HEK293 (cell line): ENCODE data around the gene TINCR.

Experiments
- CTCF ChIA-PET: fragments of 350-600 bp; formaldehyde crosslinking; extraction: SDS; loops from one replicate; lab custom pipeline; 2021; ENCODE audit warnings: antibody characterized with exemption; lab: Yijun Ruan, JAX
- POLR2A ChIA-PET: fragments of 300-600 bp; formaldehyde crosslinking; extraction: SDS; loops from one replicate; lab custom pipeline; 2020; ENCODE audit warnings: antibody characterized with exemption, inconsistent platforms; lab: Yijun Ruan, JAX
- H3K27ac ChIP-seq: fragments of 200-500 bp; sonication (Bioruptor generic); 2 replicates; pipeline ENCODE4 v1.5.1; 2014; ENCODE audit warnings: low read depth, low read length, control low read depth, inconsistent platforms; ENCODE audit errors: extremely low read depth
- H3K36me3 ChIP-seq, 2 experiments: fragments of 200-500 bp in 1 of 2; sonication (Bioruptor generic) in 1 of 2; 1 replicate in 1 of 2; 2 replicates in 1 of 2; pipeline ENCODE4 v1.5.1; 2014 to 2017; ENCODE audit warnings: inconsistent platforms in 2 of 2, low read length in 2 of 2; ENCODE audit not compliant: control insufficient read depth in 2 of 2, insufficient read depth in 1 of 2
- H3K4me1 ChIP-seq: fragments of 200-500 bp; sonication (Bioruptor generic); 2 replicates; pipeline ENCODE4 v1.5.1; 2014; ENCODE audit warnings: mild to moderate bottlenecking, low read length, inconsistent platforms; ENCODE audit not compliant: control insufficient read depth, insufficient read depth
- H3K4me3 ChIP-seq: 2 replicates; pipeline ENCODE4 v1.5.1; 2011; ENCODE audit warnings: low read depth, mild to moderate bottlenecking, control low read depth, low read length, moderate library complexity
- H3K9me3 ChIP-seq: fragments of 200-500 bp; sonication (Bioruptor generic); 2 replicates; pipeline ENCODE4 v1.5.1; 2014; ENCODE audit warnings: low read depth, low read length, inconsistent platforms; ENCODE audit not compliant: control insufficient read depth, insufficient read depth
- BCL11B ChIP-seq: fragments of 450-650 bp; formaldehyde crosslinking; IDR thresholded peaks from 2 replicates; pipeline ENCODE4 v1.5.1; 2016; ENCODE audit warnings: low read depth, missing biosample characterization, missing genetic modification characterization
- IKZF3 ChIP-seq: fragments of 450-650 bp; IDR thresholded peaks from 2 replicates; pipeline ENCODE4 v1.5.0; 2018; ENCODE audit warnings: missing biosample characterization, mild to moderate bottlenecking, missing genetic modification characterization, moderate library complexity
- MEIS1 ChIP-seq: sonication (generic); formaldehyde crosslinking; IDR thresholded peaks from 2 replicates; pipeline ENCODE4 v1.8.1; 2022; ENCODE audit warnings: missing genetic modification reagents, mild to moderate bottlenecking, borderline replicate concordance
- PRDM1 ChIP-seq: fragments of 450-650 bp; formaldehyde crosslinking; IDR thresholded peaks from 2 replicates; pipeline ENCODE4; 2016; ENCODE audit warnings: missing biosample characterization, missing genetic modification characterization
- SETDB1 ChIP-seq: IDR thresholded peaks from one replicate; pipeline ENCODE4 v1.6.1; 2017; ENCODE audit warnings: mild to moderate bottlenecking, low read length, moderate library complexity, mixed read lengths; ENCODE audit not compliant: insufficient read length
- SP2 ChIP-seq: fragments of 450-650 bp; formaldehyde crosslinking; IDR thresholded peaks from 2 replicates; pipeline ENCODE4 v1.5.1; 2016; ENCODE audit warnings: missing biosample characterization, missing genetic modification characterization
- ZBTB10 ChIP-seq: fragments of 450-650 bp; formaldehyde crosslinking; IDR thresholded peaks from 2 replicates; pipeline ENCODE4 v1.5.1; 2016; ENCODE audit warnings: missing biosample characterization, missing genetic modification characterization
- ZNF169 ChIP-seq: fragments of 450-650 bp; formaldehyde crosslinking; IDR thresholded peaks from 2 replicates; pipeline ENCODE4 v1.5.1; 2016; ENCODE audit warnings: missing biosample characterization, missing genetic modification characterization
- ZNF184 ChIP-seq: fragments of 450-650 bp; IDR thresholded peaks from 2 replicates; pipeline ENCODE4 v1.5.1; 2018; ENCODE audit warnings: missing biosample characterization, mild to moderate bottlenecking, missing genetic modification characterization
- ZNF26 ChIP-seq: fragments of 450-650 bp; formaldehyde crosslinking; IDR thresholded peaks from 2 replicates; pipeline ENCODE4 v1.5.1; 2016; ENCODE audit warnings: missing biosample characterization, missing genetic modification characterization
- ZNF335 ChIP-seq: fragments of 450-650 bp; formaldehyde crosslinking; conservative IDR thresholded peaks from 2 replicates; pipeline ENCODE4 v1.5.1; 2016; ENCODE audit warnings: missing biosample characterization, missing genetic modification characterization
- ZNF366 ChIP-seq: fragments of 450-650 bp; formaldehyde crosslinking; conservative IDR thresholded peaks from 2 replicates; pipeline ENCODE4 v1.5.1; 2016; ENCODE audit warnings: missing biosample characterization, missing genetic modification characterization
- ZNF549 ChIP-seq: fragments of 450-650 bp; IDR thresholded peaks from 2 replicates; pipeline ENCODE4 v1.5.1; 2018; ENCODE audit warnings: missing biosample characterization, missing genetic modification characterization, mild to moderate bottlenecking, inconsistent platforms, moderate library complexity
- ZNF585B ChIP-seq: fragments of 450-650 bp; formaldehyde crosslinking; IDR thresholded peaks from 2 replicates; pipeline ENCODE4 v1.5.1; 2016; ENCODE audit warnings: missing biosample characterization, missing genetic modification characterization
- ZNF623 ChIP-seq: fragments of 450-650 bp; formaldehyde crosslinking; IDR thresholded peaks from 2 replicates; pipeline ENCODE4 v1.5.1; 2016; ENCODE audit warnings: missing biosample characterization, missing genetic modification characterization
- ZNF670 ChIP-seq: fragments of 450-650 bp; formaldehyde crosslinking; IDR thresholded peaks from 2 replicates; pipeline ENCODE4 v1.5.1; 2016; ENCODE audit warnings: missing biosample characterization, missing genetic modification characterization, low read depth
- ZNF777 ChIP-seq: fragments of 450-650 bp; formaldehyde crosslinking; IDR thresholded peaks from 2 replicates; pipeline ENCODE4 v1.5.1; 2017; ENCODE audit warnings: missing biosample characterization, missing genetic modification characterization, borderline replicate concordance
- ZXDB ChIP-seq: fragments of 450-650 bp; formaldehyde crosslinking; IDR thresholded peaks from 2 replicates; pipeline ENCODE4 v1.5.1; 2016; ENCODE audit warnings: missing biosample characterization, missing genetic modification characterization
- TF ChIP-seq, protein P1 (sequence below): fragments of 450-650 bp; formaldehyde crosslinking; IDR thresholded peaks from 2 replicates; pipeline ENCODE4 v1.5.0; 2017; ENCODE audit warnings: missing biosample characterization, missing genetic modification characterization, borderline replicate concordance
- TF ChIP-seq, protein P2 (sequence below): fragments of 450-650 bp; formaldehyde crosslinking; IDR thresholded peaks from 2 replicates; pipeline ENCODE4 v1.5.1; 2016; ENCODE audit warnings: missing biosample characterization, missing genetic modification characterization
- TF ChIP-seq, protein P3 (sequence below): fragments of 450-650 bp; formaldehyde crosslinking; IDR thresholded peaks from 2 replicates; pipeline ENCODE4 v1.5.1; 2016; ENCODE audit warnings: missing biosample characterization, missing genetic modification characterization

TINCR gene

GRCh38 chr19:5587661-5588060 lies 19.9 kb upstream of the TINCR start:
- Histone ChIP-seq H3K4me1 (no peaks in the 10 kb centered on the region), H3K36me3 (peaks cover 3 to 79% of the 10 kb centered on the region in 2 experiments; a peak in 2 of 3 replicates), H3K27ac (no peak overlapping the region), H3K9me3 (no peaks in the 10 kb centered on the region), H3K4me3 (no peak overlapping the region)
- ChIA-PET POLR2A (no interaction called here), CTCF (no interaction called here)
- TF ChIP-seq, protein P1, sequence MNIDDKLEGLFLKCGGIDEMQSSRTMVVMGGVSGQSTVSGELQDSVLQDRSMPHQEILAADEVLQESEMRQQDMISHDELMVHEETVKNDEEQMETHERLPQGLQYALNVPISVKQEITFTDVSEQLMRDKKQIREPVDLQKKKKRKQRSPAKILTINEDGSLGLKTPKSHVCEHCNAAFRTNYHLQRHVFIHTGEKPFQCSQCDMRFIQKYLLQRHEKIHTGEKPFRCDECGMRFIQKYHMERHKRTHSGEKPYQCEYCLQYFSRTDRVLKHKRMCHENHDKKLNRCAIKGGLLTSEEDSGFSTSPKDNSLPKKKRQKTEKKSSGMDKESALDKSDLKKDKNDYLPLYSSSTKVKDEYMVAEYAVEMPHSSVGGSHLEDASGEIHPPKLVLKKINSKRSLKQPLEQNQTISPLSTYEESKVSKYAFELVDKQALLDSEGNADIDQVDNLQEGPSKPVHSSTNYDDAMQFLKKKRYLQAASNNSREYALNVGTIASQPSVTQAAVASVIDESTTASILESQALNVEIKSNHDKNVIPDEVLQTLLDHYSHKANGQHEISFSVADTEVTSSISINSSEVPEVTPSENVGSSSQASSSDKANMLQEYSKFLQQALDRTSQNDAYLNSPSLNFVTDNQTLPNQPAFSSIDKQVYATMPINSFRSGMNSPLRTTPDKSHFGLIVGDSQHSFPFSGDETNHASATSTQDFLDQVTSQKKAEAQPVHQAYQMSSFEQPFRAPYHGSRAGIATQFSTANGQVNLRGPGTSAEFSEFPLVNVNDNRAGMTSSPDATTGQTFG (tag by site-specific recombination) = no peak
- TF ChIP-seq PRDM1 (tag by site-specific recombination) = no peak
- no peak for TF ChIP-seq SETDB1
- no peak for TF ChIP-seq ZNF585B
- TF ChIP-seq ZNF26 (tag by site-specific recombination) = no peak
- no peak for TF ChIP-seq ZNF623 (tag by site-specific recombination)
- TF ChIP-seq ZNF169 (tag by site-specific recombination) = no peak
- TF ChIP-seq ZNF366 (tag by site-specific recombination) = no peak
- no peak for TF ChIP-seq ZNF184 (tag by site-specific recombination)
- no peak for TF ChIP-seq SP2 (tag by site-specific recombination)
- TF ChIP-seq ZNF777 (tag by site-specific recombination) = no peak
- TF ChIP-seq ZNF549 = no peak
- no peak for TF ChIP-seq IKZF3 (tag by site-specific recombination)
- TF ChIP-seq ZNF670 (tag by site-specific recombination) = no peak
- no peak for TF ChIP-seq MEIS1 (CRISPR knock-in tag)
- no peak for TF ChIP-seq ZXDB (tag by site-specific recombination)
- TF ChIP-seq, protein P2, sequence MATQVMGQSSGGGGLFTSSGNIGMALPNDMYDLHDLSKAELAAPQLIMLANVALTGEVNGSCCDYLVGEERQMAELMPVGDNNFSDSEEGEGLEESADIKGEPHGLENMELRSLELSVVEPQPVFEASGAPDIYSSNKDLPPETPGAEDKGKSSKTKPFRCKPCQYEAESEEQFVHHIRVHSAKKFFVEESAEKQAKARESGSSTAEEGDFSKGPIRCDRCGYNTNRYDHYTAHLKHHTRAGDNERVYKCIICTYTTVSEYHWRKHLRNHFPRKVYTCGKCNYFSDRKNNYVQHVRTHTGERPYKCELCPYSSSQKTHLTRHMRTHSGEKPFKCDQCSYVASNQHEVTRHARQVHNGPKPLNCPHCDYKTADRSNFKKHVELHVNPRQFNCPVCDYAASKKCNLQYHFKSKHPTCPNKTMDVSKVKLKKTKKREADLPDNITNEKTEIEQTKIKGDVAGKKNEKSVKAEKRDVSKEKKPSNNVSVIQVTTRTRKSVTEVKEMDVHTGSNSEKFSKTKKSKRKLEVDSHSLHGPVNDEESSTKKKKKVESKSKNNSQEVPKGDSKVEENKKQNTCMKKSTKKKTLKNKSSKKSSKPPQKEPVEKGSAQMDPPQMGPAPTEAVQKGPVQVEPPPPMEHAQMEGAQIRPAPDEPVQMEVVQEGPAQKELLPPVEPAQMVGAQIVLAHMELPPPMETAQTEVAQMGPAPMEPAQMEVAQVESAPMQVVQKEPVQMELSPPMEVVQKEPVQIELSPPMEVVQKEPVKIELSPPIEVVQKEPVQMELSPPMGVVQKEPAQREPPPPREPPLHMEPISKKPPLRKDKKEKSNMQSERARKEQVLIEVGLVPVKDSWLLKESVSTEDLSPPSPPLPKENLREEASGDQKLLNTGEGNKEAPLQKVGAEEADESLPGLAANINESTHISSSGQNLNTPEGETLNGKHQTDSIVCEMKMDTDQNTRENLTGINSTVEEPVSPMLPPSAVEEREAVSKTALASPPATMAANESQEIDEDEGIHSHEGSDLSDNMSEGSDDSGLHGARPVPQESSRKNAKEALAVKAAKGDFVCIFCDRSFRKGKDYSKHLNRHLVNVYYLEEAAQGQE (tag by site-specific recombination) = no peak
- no peak for TF ChIP-seq ZNF335 (tag by site-specific recombination)

- POLR2A ChIA-PET = no interaction called here
- CTCF ChIA-PET = no interaction called here
- Histone ChIP-seq H3K9me3 (no peaks in the 10 kb centered on the region), H3K4me3 (no peak overlapping the region), H3K27ac (no peak overlapping the region), H3K36me3 (peaks cover 3 to 79% of the 10 kb centered on the region in 2 experiments; a peak in 2 of 3 replicates), H3K4me1 (no peaks in the 10 kb centered on the region)
- TF ChIP-seq, protein P3, sequence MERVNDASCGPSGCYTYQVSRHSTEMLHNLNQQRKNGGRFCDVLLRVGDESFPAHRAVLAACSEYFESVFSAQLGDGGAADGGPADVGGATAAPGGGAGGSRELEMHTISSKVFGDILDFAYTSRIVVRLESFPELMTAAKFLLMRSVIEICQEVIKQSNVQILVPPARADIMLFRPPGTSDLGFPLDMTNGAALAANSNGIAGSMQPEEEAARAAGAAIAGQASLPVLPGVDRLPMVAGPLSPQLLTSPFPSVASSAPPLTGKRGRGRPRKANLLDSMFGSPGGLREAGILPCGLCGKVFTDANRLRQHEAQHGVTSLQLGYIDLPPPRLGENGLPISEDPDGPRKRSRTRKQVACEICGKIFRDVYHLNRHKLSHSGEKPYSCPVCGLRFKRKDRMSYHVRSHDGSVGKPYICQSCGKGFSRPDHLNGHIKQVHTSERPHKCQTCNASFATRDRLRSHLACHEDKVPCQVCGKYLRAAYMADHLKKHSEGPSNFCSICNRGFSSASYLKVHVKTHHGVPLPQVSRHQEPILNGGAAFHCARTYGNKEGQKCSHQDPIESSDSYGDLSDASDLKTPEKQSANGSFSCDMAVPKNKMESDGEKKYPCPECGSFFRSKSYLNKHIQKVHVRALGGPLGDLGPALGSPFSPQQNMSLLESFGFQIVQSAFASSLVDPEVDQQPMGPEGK = no peak
- TF ChIP-seq BCL11B (tag by site-specific recombination) (no peak), ZBTB10 (no peak)
These were observed 19.3 kb upstream of the TINCR start for GRCh38 chr19:5587071-5587455.
